Peyer's patch (tissue), 4 donors: Measurements from ENCODE around the gene GRN. TPM values are rescaled to one million over a fixed set of nuclear protein-coding genes. Genes with fewer than 3 reads are reported as not detected.

ENCODE experiments used
- DNase-seq, 3 donors: peaks; one replicate each; pipeline ENCODE4 v3.0.0-alpha.2; 2017 to 2019
- H3K27ac ChIP-seq, 4 donors: fragments of 200-600 bp; sonication (generic); one replicate each; pipeline ENCODE4 v1.5.1; 2016 to 2019
- H3K27me3 ChIP-seq, 2 donors: fragments of 200-600 bp; sonication (generic); one replicate each; pipeline ENCODE4 v1.5.1; 2019
- H3K36me3 ChIP-seq, 3 donors: fragments of 200-600 bp; sonication (generic); one replicate each; pipeline ENCODE4 v1.5.1; 2016 to 2019
- H3K4me1 ChIP-seq, 4 donors: fragments of 200-600 bp; sonication (generic); one replicate each; pipeline ENCODE4 v1.5.1; 2016 to 2019
- H3K4me3 ChIP-seq, 4 donors: fragments of 200-600 bp; sonication (generic); 1 replicate in 3 of 4; 2 replicates in 1 of 4; pipeline ENCODE4 v1.5.1; 2016 to 2019; ENCODE audit warnings: mild to moderate bottlenecking in 1 of 4
- H3K9me3 ChIP-seq, 4 donors: fragments of 200-600 bp; sonication (generic); one replicate each; pipeline ENCODE4 v1.5.1; 2016 to 2019; ENCODE audit warnings: mild to moderate bottlenecking in 1 of 4
- POLR2A ChIP-seq, 2 donors: fragments of 450-650 bp; IDR thresholded peaks; one replicate each; pipeline ENCODE4 v1.5.1; 2017; ENCODE audit warnings: antibody characterized with exemption in 2 of 2, mild to moderate bottlenecking in 2 of 2, moderate library complexity in 2 of 2
- total RNA-seq, 4 donors: library from RNA; depleted of rRNA; stranded (reverse); fragments of >200 nt; gene quantifications; one replicate each; pipeline ENCODE4 v1.1.0, GENCODE V29; 2016
- TF ChIP-seq, protein P1 (sequence below), 6 experiments: fragments of 450-650 bp in 4 of 6; fragments of 200-600 bp in 2 of 6; sonication (generic) in 1 of 6; IDR thresholded peaks; one replicate each; pipeline ENCODE4 v1.5.1; 2017 to 2019; ENCODE audit warnings: antibody characterized with exemption in 6 of 6, mild to moderate bottlenecking in 3 of 6, moderate library complexity in 1 of 6

Gene GRN
- total RNA-seq, 4 donors from 2014 or later = 145 to 678 (median 492) TPM

DNA sequence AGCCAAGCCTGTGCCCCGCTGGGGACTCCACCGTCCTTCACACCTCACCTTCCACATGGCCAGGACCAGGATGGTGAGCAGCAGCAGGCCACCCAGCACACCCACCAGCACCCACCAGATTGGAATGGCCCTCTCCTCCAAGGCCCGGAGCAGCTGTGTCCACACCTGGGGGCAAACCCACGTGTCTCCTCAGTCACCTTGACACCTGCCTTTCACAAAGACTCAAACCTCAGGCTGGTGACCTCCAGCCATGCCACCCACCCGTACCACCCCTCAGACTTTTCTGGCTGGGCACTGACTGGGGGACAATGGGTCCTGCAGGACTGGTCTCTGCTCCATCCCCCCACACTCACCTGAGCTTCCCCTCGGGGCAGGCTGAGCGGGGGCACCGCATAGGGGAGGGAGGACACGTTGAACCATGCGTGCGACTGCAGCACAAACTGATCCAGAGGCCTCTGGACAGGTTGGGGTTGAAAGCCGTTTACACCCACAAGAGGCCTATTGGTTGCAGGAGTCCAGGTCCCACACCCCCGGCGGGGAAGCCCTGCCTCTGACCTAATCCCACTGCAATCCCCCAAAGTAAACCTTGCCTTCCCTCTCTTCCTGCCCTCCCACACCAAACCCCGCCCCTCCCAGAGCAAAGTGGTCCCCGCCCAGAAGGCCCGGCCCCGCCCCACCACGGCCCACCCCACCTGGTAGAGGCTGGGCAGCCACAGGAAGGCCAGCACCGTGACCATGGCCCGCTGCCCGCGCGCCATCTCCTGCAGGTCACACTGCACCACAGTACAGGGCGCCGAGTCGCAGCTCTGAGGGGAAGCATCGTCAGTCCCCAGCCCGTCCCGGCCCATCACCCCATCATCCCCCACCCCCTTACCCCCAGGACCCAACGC lies 29.4 kb downstream of the GRN start:
- TF ChIP-seq, protein P1, sequence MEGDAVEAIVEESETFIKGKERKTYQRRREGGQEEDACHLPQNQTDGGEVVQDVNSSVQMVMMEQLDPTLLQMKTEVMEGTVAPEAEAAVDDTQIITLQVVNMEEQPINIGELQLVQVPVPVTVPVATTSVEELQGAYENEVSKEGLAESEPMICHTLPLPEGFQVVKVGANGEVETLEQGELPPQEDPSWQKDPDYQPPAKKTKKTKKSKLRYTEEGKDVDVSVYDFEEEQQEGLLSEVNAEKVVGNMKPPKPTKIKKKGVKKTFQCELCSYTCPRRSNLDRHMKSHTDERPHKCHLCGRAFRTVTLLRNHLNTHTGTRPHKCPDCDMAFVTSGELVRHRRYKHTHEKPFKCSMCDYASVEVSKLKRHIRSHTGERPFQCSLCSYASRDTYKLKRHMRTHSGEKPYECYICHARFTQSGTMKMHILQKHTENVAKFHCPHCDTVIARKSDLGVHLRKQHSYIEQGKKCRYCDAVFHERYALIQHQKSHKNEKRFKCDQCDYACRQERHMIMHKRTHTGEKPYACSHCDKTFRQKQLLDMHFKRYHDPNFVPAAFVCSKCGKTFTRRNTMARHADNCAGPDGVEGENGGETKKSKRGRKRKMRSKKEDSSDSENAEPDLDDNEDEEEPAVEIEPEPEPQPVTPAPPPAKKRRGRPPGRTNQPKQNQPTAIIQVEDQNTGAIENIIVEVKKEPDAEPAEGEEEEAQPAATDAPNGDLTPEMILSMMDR (IDR thresholded peaks at IDR 0.05) = no peak
- TF ChIP-seq POLR2A (IDR thresholded peaks at IDR 0.05) = no peak
- H3K27me3 ChIP-seq = no peaks in the 10 kb centered on the region
- peaks cover 0 to 4% (median 0%) of the 10 kb centered on the region in 4 donors for H3K4me1 ChIP-seq
- DNase-seq = no peak
- no peaks in the 10 kb centered on the region for H3K9me3 ChIP-seq
- H3K4me3 ChIP-seq = no peak overlapping the region
- no peaks in the 10 kb centered on the region for H3K36me3 ChIP-seq
- H3K27ac ChIP-seq = no peak overlapping the region

DNA sequence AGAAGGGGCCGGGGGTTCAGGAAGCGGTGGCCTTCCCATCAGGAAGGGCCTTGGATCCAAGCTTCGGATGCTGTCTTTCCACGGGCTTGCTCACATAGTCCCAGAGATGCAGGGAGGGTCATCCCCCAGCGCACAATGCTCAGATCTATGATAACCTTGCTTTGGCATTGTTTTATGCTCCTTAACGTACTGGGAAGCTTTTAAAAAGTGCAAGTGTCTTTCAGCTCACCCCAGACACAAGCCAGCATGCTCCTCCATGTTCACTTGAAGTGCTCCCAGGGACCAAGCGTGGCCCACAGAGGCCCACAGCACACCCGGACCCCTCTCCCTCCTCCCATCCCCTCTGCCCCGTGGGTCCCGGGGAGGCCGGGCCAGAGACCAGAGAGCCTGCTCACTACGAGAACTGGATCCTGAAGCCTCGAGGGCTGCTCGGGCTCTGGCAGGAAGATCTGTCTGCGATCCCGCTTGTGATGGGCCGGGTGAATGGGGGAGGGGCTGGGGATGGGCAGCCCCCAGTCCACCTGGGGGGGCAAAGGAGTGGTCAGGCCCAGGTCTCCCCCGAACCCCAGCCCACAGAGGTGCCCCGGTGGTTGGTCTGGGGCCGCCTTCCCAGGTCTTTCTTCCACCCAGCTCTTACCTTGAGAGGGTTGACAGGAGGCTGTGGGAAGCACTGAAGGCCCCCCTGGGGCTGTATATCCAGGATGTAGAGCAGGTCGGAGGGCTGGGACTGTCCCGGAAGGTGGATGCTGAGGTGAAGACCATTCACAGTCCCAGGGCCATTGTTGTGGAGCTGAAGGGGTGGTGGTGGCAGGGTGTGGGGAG lies 30.3 kb downstream of the GRN start:
- H3K4me3 ChIP-seq = no peak overlapping the region

DNA sequence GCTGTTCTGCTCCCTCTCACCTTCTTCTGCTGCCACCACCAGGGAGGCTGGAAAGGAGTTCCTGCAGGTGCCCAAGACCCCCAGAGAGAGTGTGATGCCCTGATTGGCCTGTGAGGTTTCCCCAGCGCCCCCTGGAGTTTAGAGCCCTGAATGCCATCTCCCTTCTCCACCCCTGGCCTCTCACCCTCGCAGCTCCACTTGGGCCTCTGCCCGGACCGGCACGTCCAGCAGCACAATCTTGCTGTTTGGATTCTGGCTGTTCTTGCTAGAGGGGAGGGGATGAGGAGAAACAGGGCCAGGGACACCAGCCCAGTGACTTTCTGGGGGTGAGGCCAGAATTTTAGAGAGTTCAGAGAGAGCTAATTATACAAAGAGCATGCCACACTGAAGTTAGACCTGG lies 31.0 kb downstream of the GRN start:
- Histone ChIP-seq H3K27ac (no peak overlapping the region), H3K4me1 (peaks cover 0 to 4% (median 0%) of the 10 kb centered on the region in 4 donors), H3K4me3 (no peak overlapping the region), H3K9me3 (no peaks in the 10 kb centered on the region), H3K27me3 (no peaks in the 10 kb centered on the region), H3K36me3 (no peaks in the 10 kb centered on the region)
- DNase-seq = peak in 1 of 3 donors; percentile 43
- TF ChIP-seq, protein P1 (IDR thresholded peaks at IDR 0.05) = peak in 3 of 6 experiments; percentile 20 to 24 (median 23)
- TF ChIP-seq POLR2A (IDR thresholded peaks at IDR 0.05) = no peak

More for the DNA sequence above, 30.3 kb downstream of the GRN start:
- Histone ChIP-seq H3K36me3 (no peaks in the 10 kb centered on the region), H3K9me3 (no peaks in the 10 kb centered on the region), H3K4me1 (peaks cover 0 to 4% (median 0%) of the 10 kb centered on the region in 4 donors), H3K27ac (no peak overlapping the region), H3K27me3 (no peaks in the 10 kb centered on the region)
- no peak for DNase-seq
- TF ChIP-seq, protein P1 (IDR thresholded peaks at IDR 0.05) = no peak
- TF ChIP-seq POLR2A (IDR thresholded peaks at IDR 0.05) = no peak

DNA sequence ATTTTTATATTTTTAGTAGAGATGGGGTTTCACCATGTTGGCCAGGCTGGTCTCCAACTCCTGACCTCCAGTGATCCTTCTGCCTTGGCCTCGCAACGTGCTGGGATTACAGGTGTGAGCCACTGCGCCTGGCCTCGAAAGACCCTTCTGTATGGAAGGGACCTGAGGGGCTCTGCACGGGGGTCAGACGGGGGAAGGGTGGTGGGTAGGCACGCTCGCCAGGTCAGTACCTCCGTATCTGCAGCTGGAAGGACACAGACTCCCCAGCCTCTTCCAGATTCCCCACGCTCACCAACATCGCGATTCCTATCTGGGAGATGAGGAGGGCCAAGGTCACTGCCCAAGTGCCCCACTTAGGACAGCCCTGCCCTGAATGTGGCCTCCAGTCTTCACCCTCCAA lies 31.7 kb downstream of the GRN start:
- Histone ChIP-seq H3K27me3 (no peaks in the 10 kb centered on the region), H3K27ac (no peak overlapping the region), H3K9me3 (no peaks in the 10 kb centered on the region), H3K4me1 (peaks cover 0 to 4% (median 0%) of the 10 kb centered on the region in 4 donors), H3K36me3 (no peaks in the 10 kb centered on the region), H3K4me3 (no peak overlapping the region)
- TF ChIP-seq, protein P1 (IDR thresholded peaks at IDR 0.05) = no peak
- TF ChIP-seq POLR2A (IDR thresholded peaks at IDR 0.05) = no peak
- DNase-seq = no peak

DNA sequence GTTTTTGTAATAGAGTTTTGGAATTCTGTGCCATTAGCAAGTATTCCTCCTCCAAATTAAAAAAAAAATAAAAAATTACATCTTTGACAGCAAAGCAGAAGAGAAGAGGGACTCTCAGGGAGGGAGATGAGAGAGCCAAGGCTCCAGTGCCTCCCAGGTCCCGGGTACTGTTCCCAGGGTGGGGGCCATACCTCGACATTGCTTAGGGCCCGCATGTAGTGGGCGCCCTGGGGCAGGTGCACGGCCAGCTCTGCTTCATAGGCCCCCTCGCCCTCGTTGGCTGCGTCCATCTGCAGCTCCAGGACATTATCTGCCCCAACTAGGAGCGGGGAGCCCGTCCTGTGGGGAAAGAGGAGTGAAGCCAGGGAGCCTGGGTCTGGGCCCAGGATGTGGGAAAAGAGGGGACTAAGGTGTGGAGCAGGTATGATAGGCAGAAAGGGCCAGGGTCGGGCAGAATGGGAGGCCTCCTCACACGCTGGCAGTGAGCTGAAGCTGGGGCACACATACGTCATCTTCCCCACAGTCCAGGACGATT lies 33.1 kb downstream of the GRN start:
- DNase-seq = no peak
- TF ChIP-seq, protein P1 (IDR thresholded peaks at IDR 0.05) = no peak
- no peak for TF ChIP-seq POLR2A (IDR thresholded peaks at IDR 0.05)
- H3K36me3 ChIP-seq = no peaks in the 10 kb centered on the region
- H3K4me3 ChIP-seq = no peak overlapping the region
- no peak overlapping the region for H3K27ac ChIP-seq
- peaks cover 0 to 4% (median 0%) of the 10 kb centered on the region in 4 donors for H3K4me1 ChIP-seq
- no peaks in the 10 kb centered on the region for H3K9me3 ChIP-seq
- H3K27me3 ChIP-seq = no peaks in the 10 kb centered on the region
